Neural cell (in vitro differentiated cells): ENCODE results near the gene SLC24A3. TPM values are rescaled to one million over a fixed set of nuclear protein-coding genes. Genes with fewer than 3 reads are reported as not detected.

Experiments used
- H2AFZ ChIP-seq: fragments of 200-600, 300-800 bp; sonication (generic), shearing (Covaris generic); 2 replicates; pipeline ENCODE4 v1.6.0; 2014; ENCODE audit warnings: low read depth, mild to moderate bottlenecking, antibody characterized with exemption, low read length, moderate library complexity
- H3F3A ChIP-seq: fragments of 200-600 bp; shearing (Covaris generic); 2 replicates; pipeline ENCODE4 v1.6.1; 2016; ENCODE audit warnings: mild to moderate bottlenecking, moderate library complexity, mixed read lengths, antibody characterized with exemption, low read length; ENCODE audit not compliant: insufficient read depth, poor library complexity, severe bottlenecking
- H3K27ac ChIP-seq: fragments of 200-600, 300-800 bp; sonication (generic), shearing (Covaris generic); 2 replicates; pipeline ENCODE4 v1.5.1; 2014; ENCODE audit warnings: mild to moderate bottlenecking, low read length, moderate library complexity
- H3K27me3 ChIP-seq: fragments of 300-800, 200-600 bp; sonication (generic), shearing (Covaris generic); 2 replicates; pipeline ENCODE4 v1.6.0; 2014; ENCODE audit warnings: mild to moderate bottlenecking, low read depth, low read length, moderate library complexity; ENCODE audit not compliant: insufficient read depth
- H3K36me3 ChIP-seq: fragments of 300-800, 200-600 bp; sonication (generic), shearing (Covaris generic); 2 replicates; pipeline ENCODE4 v1.5.1; 2014; ENCODE audit warnings: mild to moderate bottlenecking, antibody characterized with exemption, low read length, moderate library complexity; ENCODE audit not compliant: insufficient read depth
- H3K4me2 ChIP-seq: fragments of 300-800, 200-600 bp; sonication (generic), shearing (Covaris generic); 2 replicates; pipeline ENCODE4 v1.6.0; 2014; ENCODE audit warnings: mild to moderate bottlenecking, low read length
- H3K4me3 ChIP-seq: fragments of 300-800, 200-600 bp; sonication (generic), shearing (Covaris generic); 2 replicates; pipeline ENCODE4 v1.5.1; 2014; ENCODE audit warnings: mild to moderate bottlenecking, low read length, moderate library complexity
- H3K79me2 ChIP-seq: fragments of 200-600 bp; shearing (Covaris generic); replicated peaks from 2 replicates; pipeline ENCODE4 v1.6.0; 2014; ENCODE audit warnings: mild to moderate bottlenecking, low read length, moderate library complexity; ENCODE audit not compliant: insufficient read depth
- H3K9ac ChIP-seq: fragments of 300-800, 200-600 bp; sonication (generic), shearing (Covaris generic); 2 replicates; pipeline ENCODE4 v1.6.1; 2016; ENCODE audit warnings: mild to moderate bottlenecking, low read length, mixed read lengths
- H3K9me2 ChIP-seq: fragments of 200-600 bp; shearing (Covaris generic); 2 replicates; pipeline ENCODE4 v1.6.1; 2016; ENCODE audit warnings: mild to moderate bottlenecking, low read length, mixed read lengths; ENCODE audit not compliant: insufficient read depth
- H3K9me3 ChIP-seq: fragments of 200-600, 300-800 bp; sonication (generic), shearing (Covaris generic); 2 replicates; pipeline ENCODE4 v1.6.1; 2016; ENCODE audit warnings: mild to moderate bottlenecking, mixed run types, low read length, moderate library complexity, mixed read lengths
- H4K20me1 ChIP-seq: fragments of 200-600 bp; shearing (Covaris generic); 2 replicates; pipeline ENCODE4 v1.6.1; 2016; ENCODE audit warnings: mild to moderate bottlenecking, mixed run types; ENCODE audit not compliant: insufficient read depth
- CTCF ChIP-seq: fragments of 450-650 bp; IDR thresholded peaks from 2 replicates; pipeline ENCODE4 v1.5.1; 2014; ENCODE audit warnings: antibody characterized with exemption, mild to moderate bottlenecking, moderate library complexity; ENCODE audit not compliant: poor library complexity, severe bottlenecking
- EP300 ChIP-seq: fragments of 450-650 bp; conservative IDR thresholded peaks from 2 replicates; pipeline ENCODE4 v1.6.1; 2014; ENCODE audit warnings: antibody characterized with exemption, mild to moderate bottlenecking, moderate library complexity; ENCODE audit not compliant: poor library complexity, severe bottlenecking
- EZH2 ChIP-seq: fragments of 200-600, 300-800 bp; shearing (Covaris generic), sonication (generic); IDR thresholded peaks from 2 replicates; pipeline ENCODE4 v1.6.1; 2014; ENCODE audit warnings: antibody characterized with exemption, low read length, borderline replicate concordance, mild to moderate bottlenecking; ENCODE audit not compliant: insufficient read depth, poor library complexity, severe bottlenecking
- MXI1 ChIP-seq: fragments of 450-650 bp; conservative IDR thresholded peaks from 2 replicates; pipeline ENCODE4 v1.6.1; 2014; ENCODE audit warnings: antibody characterized with exemption, mild to moderate bottlenecking; ENCODE audit not compliant: poor library complexity, severe bottlenecking
- POLR2AphosphoS5 ChIP-seq: IDR thresholded peaks from 2 replicates; pipeline ENCODE4 v1.6.1; 2012
- RAD21 ChIP-seq: fragments of 450-650 bp; conservative IDR thresholded peaks from 2 replicates; pipeline ENCODE4 v1.6.1; 2014; ENCODE audit warnings: antibody characterized with exemption, mild to moderate bottlenecking, moderate library complexity
- REST ChIP-seq: IDR thresholded peaks from 2 replicates; pipeline ENCODE4 v1.6.1; 2012; ENCODE audit warnings: borderline replicate concordance
- SMC3 ChIP-seq: fragments of 450-650 bp; conservative IDR thresholded peaks from 2 replicates; pipeline ENCODE4 v1.6.1; 2014; ENCODE audit warnings: antibody characterized with exemption, mild to moderate bottlenecking, moderate library complexity; ENCODE audit not compliant: poor library complexity
- TAF1 ChIP-seq: IDR thresholded peaks from 2 replicates; pipeline ENCODE4 v1.6.1; 2012; ENCODE audit warnings: low read depth
- polyA plus RNA-seq: library from polyadenylated mRNA; depleted of rRNA; stranded (reverse); fragments of >200 nt; gene quantifications from 2 replicates; pipeline ENCODE4 v1.2.3, GENCODE V29; 2014

SLC24A3 gene
- polyA plus RNA-seq, 1 donor from 2014 or later = 6.5 TPM

GRCh38 chr20:19185083-19185482 is 27.4 kb upstream of the SLC24A3 start (continued):
- TF ChIP-seq EZH2 (no peak), TAF1 (no peak)

- H3K9ac ChIP-seq = no peak overlapping the region
- no peaks in the 10 kb centered on the region for H3F3A ChIP-seq
- H3K9me2 ChIP-seq = no peaks in the 10 kb centered on the region
- H3K27ac ChIP-seq = no peak overlapping the region
- no peak overlapping the region for H3K4me2 ChIP-seq
- H3K36me3 ChIP-seq = no peaks in the 10 kb centered on the region
- no peaks in the 10 kb centered on the region for H3K9me3 ChIP-seq
- H3K79me2 ChIP-seq = no peaks in the 10 kb centered on the region
- H3K27me3 ChIP-seq = no peaks in the 10 kb centered on the region
- no peak overlapping the region for H3K4me3 ChIP-seq
- no peak overlapping the region for H2AFZ ChIP-seq
- no peaks in the 10 kb centered on the region for H4K20me1 ChIP-seq
- TF ChIP-seq CTCF = no peak
- TF ChIP-seq EP300 = no peak
- TF ChIP-seq EZH2 = no peak
- no peak for TF ChIP-seq REST
- no peak for TF ChIP-seq MXI1
- no peak for TF ChIP-seq RAD21
- no peak for TF ChIP-seq POLR2AphosphoS5
- no peak for TF ChIP-seq SMC3
- TF ChIP-seq TAF1 = no peak
These were observed 19.1 kb upstream of the SLC24A3 start for GRCh38 chr20:19193349-19193748.

- Histone ChIP-seq H3K4me3 (no peak overlapping the region), H3K9me3 (peaks cover 3% of the 10 kb centered on the region), H3K4me2 (no peak overlapping the region), H2AFZ (no peak overlapping the region), H3K9ac (no peak overlapping the region), H3K27me3 (no peaks in the 10 kb centered on the region), H3K27ac (no peak overlapping the region), H3K79me2 (no peaks in the 10 kb centered on the region), H3F3A (no peaks in the 10 kb centered on the region), H3K36me3 (no peaks in the 10 kb centered on the region), H3K9me2 (no peaks in the 10 kb centered on the region), H4K20me1 (no peaks in the 10 kb centered on the region)
- TF ChIP-seq SMC3 (peak; percentile 62), RAD21 (peak; percentile 52), REST (no peak), CTCF (peak; percentile 55), MXI1 (no peak), POLR2AphosphoS5 (no peak)
These were observed 6.5 kb upstream of the SLC24A3 start for GRCh38 chr20:19205981-19206396.
